HL-60 (cell line): ENCODE measurements around the gene HOOK2.

Experiments used
- TF ChIP-seq, protein P1 (sequence below): IDR thresholded peaks from one replicate; pipeline ENCODE4 v1.5.1; 2011; ENCODE audit warnings: low read length, control low read depth, inconsistent platforms; ENCODE audit not compliant: insufficient read depth
- TF ChIP-seq, protein P2 (sequence below): IDR thresholded peaks from 2 replicates; pipeline ENCODE4 v1.6.1; 2012; ENCODE audit warnings: low read depth; ENCODE audit not compliant: insufficient replicate concordance

DNA sequence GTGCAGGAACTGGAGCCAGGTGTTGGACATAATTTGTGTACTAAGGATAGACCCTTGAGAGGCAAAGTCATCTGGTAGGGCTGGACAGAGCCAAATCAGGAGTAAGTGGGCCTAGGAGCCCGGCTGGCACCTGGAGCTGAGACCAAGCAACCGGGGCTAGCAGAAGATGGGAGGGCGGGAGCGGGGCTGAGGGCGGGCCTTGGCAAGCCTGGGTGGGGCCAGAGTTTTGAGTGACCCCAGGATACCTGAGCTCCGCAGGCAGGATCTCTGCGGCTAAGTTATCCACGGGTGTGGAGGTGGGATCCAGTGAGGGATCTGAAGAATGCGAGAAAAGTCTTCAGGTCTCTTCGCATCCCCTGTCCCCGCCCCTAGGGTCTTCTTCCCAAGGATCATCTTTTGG, 8.2 kb downstream of the HOOK2 start:
- TF ChIP-seq, protein P1, sequence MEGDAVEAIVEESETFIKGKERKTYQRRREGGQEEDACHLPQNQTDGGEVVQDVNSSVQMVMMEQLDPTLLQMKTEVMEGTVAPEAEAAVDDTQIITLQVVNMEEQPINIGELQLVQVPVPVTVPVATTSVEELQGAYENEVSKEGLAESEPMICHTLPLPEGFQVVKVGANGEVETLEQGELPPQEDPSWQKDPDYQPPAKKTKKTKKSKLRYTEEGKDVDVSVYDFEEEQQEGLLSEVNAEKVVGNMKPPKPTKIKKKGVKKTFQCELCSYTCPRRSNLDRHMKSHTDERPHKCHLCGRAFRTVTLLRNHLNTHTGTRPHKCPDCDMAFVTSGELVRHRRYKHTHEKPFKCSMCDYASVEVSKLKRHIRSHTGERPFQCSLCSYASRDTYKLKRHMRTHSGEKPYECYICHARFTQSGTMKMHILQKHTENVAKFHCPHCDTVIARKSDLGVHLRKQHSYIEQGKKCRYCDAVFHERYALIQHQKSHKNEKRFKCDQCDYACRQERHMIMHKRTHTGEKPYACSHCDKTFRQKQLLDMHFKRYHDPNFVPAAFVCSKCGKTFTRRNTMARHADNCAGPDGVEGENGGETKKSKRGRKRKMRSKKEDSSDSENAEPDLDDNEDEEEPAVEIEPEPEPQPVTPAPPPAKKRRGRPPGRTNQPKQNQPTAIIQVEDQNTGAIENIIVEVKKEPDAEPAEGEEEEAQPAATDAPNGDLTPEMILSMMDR = no peak
- TF ChIP-seq, protein P2, sequence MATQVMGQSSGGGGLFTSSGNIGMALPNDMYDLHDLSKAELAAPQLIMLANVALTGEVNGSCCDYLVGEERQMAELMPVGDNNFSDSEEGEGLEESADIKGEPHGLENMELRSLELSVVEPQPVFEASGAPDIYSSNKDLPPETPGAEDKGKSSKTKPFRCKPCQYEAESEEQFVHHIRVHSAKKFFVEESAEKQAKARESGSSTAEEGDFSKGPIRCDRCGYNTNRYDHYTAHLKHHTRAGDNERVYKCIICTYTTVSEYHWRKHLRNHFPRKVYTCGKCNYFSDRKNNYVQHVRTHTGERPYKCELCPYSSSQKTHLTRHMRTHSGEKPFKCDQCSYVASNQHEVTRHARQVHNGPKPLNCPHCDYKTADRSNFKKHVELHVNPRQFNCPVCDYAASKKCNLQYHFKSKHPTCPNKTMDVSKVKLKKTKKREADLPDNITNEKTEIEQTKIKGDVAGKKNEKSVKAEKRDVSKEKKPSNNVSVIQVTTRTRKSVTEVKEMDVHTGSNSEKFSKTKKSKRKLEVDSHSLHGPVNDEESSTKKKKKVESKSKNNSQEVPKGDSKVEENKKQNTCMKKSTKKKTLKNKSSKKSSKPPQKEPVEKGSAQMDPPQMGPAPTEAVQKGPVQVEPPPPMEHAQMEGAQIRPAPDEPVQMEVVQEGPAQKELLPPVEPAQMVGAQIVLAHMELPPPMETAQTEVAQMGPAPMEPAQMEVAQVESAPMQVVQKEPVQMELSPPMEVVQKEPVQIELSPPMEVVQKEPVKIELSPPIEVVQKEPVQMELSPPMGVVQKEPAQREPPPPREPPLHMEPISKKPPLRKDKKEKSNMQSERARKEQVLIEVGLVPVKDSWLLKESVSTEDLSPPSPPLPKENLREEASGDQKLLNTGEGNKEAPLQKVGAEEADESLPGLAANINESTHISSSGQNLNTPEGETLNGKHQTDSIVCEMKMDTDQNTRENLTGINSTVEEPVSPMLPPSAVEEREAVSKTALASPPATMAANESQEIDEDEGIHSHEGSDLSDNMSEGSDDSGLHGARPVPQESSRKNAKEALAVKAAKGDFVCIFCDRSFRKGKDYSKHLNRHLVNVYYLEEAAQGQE = no peak
